ENCODE measurements around the gene MYLIP.

Gene MYLIP

GRCh38 chr6:16128759-16129622 is at the start of gene MYLIP:
TSS of gene MYLIP (plus strand) at chr6:16129086. CDS start at chr6:16129323, 237 bp downstream.
- intact Hi-C loops (cut with DNase I) = loop anchor here (1.0 kb wide), 2 partner anchors 54 to 438 kb away; no protein-coding TSS in a partner anchor
- peak; percentile 98 to 100 (median 98) for DNase-seq

- intact Hi-C loops (cut with DNase I) = no loop called here
Measured at GRCh38 chr6:16079354-16079753, 49.5 kb upstream of the MYLIP start.

GRCh38 chr6:16080204-16080603 is 48.7 kb upstream of the MYLIP start:
- intact Hi-C loops (cut with DNase I) = no loop called here
- DNase-seq = no peak

More at GRCh38 chr6:16079354-16079753, 49.5 kb upstream of the MYLIP start:
- DNase-seq = no peak

GRCh38 chr6:16081326-16081725 is 47.6 kb upstream of the MYLIP start:
- no peak for DNase-seq
- intact Hi-C loops (cut with DNase I) = no loop called here

DNA sequence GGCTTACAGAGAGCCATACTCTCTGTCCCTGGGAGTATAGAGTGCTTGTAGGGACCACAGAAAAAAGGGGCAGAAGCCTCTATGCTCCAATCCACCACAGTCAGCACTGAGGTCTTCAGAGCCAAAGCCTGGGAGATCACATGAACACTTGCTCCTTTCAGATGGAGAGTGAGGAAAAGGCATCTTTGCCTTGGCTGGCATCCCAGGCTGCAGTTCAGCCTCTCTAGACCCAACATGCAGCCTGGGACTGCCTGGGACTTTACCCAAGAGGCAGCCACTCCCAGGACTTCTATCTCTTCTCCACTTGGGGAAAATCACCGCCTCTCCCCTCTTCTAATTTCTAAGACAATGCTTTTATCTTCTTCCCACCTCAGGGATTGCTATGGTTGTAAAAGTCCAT is 46.5 kb upstream of the MYLIP start:
- intact Hi-C loops (cut with DNase I) = no loop called here
- no peak for DNase-seq

- intact Hi-C loops (cut with DNase I) = no loop called here
- no peak for DNase-seq
Measured at GRCh38 chr6:16086965-16087364, 41.9 kb upstream of the MYLIP start.

GRCh38 chr6:16087386-16087785 is 41.5 kb upstream of the MYLIP start:
- DNase-seq = no peak
- intact Hi-C loops (cut with DNase I) = no loop called here

- intact Hi-C loops (cut with DNase I) = no loop called here
Measured at GRCh38 chr6:16088409-16088808, 40.5 kb upstream of the MYLIP start.

DNA sequence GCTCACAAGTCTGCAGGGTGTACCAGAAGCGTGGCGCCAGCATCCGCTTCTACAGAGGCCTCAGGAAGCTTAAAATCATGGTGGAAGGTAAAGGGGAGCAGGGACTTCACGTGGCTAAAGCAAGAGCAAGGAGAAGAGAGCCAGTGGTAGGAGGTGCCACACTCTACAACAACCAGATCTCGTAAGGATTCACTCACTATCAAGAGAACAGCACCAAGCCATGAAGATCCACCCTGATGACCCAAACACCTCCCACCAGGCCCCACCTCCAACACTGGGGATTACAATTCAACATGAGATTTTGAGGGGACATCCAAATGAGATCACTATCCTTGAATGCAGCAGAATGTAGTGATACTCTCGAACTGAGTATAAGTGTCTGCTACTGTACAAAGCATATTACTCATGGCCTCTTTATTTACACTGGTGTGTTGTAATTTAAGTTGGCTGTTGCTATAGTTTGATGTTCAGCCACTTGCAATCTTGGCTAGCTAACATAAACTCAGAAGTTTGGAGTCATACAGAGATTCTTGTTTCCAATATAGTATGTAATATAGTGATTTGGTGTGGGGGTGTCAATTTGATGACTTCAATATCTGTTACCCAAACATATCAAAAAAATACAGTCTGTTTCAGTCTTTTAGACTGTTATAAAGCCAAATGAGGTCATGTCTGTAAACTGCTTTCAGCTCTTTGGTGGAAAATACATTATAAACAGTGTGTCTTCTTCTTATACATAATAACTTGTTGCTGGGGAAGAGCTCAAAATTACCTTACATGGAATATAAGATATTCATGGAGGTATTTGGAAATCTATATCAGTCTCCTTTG is 39.4 kb upstream of the MYLIP start:
- intact Hi-C loops (cut with DNase I) = no loop called here
- no peak for DNase-seq

More at GRCh38 chr6:16088409-16088808, 40.5 kb upstream of the MYLIP start:
- no peak for DNase-seq

DNA sequence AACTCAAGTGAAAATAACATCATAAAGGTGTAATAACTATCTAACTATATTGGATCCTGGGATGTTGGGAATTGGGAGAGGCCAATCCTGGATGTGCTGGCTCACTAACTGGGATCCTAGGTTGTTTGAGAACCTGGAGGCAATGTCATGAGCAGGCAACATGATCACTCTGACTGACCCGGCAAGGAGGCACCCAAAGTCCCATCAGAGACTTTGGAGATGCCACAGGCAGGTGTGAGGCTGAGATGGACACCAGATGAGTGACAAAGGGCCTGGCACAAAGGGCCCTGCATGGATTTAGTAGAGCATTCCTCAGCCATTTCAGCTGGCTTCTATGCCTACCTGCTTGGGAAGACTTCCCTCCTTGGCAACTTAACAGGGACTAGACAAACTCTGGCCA is 38.4 kb upstream of the MYLIP start:
- intact Hi-C loops (cut with DNase I) = no loop called here
- no peak for DNase-seq

DNA sequence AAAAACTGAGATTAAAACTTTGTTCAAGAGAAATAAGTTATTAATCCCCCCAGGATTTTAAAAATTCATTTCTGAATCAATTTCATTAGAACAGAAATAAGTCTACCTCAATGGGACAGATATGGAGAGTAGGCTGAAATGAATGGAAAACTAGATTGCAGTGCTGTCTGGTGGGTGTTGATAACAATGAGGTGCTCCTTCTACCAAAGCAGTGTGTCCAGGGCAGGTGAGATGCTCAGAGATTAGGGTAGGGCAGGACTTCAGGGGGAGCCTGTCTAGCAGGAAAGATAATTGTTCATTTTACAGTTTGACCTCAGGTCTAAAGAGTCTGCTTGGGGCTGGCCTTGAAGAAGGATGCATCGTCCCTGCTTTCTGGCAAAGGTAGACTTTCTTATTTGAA is 38.0 kb upstream of the MYLIP start:
- no peak for DNase-seq
- intact Hi-C loops (cut with DNase I) = no loop called here

DNA sequence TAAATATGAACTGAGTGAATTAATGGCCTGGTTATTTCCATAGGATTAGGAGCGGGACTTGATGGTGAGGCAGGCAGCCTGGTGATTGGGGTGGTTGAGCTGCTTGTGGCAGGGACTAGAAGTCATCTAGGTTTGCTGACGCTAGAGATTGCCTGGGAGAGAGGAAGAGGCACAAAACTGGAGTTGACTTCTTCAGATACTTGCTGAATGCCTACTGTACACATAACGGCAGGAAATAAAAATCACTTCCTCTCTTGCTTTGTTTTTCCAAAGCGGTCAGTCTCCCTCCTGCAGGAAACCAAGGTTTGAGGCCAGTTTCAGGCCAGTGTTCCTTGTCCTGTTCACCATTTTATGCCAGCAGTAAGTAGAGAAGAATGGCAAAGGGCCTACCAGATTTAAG is 36.7 kb upstream of the MYLIP start:
- intact Hi-C loops (cut with DNase I) = no loop called here
- DNase-seq = no peak

DNA sequence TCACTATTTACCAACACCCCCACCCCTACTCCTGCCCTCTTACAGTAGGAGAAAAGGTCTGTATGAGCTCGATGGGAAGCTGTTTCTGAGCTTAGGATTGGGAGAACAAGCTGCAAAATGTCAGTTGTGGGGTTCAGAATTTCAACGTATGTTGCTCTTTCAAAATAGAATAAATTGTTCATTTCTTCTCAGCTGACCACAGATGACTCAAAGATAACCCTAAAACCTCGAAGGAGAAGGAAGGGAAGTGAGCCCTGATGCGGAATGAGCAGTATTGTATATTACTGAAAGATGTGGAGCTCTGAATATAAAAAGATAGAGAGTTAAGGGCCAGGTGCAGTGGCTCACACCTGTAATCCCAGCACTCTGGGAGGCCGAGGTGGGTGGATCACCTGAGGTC is 35.9 kb upstream of the MYLIP start:
- no peak for DNase-seq
- intact Hi-C loops (cut with DNase I) = no loop called here

GRCh38 chr6:16095180-16095579 is 33.7 kb upstream of the MYLIP start:
- intact Hi-C loops (cut with DNase I) = no loop called here
- DNase-seq = no peak

DNA sequence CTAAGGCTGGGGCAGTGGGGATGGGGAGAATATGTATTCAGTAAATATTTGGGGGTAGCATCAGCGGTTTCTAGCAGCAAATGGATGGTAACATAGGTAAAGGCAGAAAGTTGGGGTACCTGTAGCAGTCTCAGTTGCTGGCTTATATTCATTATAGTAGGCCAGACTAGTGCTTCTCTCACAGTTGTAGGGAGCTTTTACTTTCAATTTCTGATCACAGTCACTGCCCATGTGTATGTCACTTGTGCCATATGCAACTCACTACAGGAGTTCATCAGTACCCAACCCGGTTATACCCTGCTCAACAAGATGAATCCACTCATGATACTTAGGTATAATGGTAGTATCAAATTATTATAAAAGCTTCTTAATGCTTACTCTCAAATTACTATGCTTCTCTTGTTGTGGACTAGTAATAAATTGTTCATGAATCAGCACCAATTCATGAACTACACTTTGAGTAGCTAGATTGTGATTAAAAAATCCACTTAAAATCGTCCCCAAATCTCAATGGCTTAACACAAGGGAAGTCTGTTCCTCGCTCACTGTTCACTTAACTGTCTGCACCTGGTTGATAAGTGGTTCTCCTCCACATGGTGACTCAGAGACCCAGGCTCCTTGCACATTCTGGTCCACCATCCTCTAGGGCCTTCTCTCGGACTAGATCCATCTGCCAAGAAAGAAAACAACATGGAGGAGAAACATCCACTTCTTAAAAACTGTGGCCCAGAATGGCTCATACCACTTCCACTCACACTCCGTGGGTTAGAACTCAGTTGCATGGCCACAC is 31.3 kb upstream of the MYLIP start:
- no peak for DNase-seq
- intact Hi-C loops (cut with DNase I) = no loop called here

GRCh38 chr6:16098211-16098610 is 30.7 kb upstream of the MYLIP start:
- intact Hi-C loops (cut with DNase I) = no loop called here
- no peak for DNase-seq

- DNase-seq = no peak
- intact Hi-C loops (cut with DNase I) = no loop called here
Measured at GRCh38 chr6:16102208-16102607, 26.7 kb upstream of the MYLIP start.

DNA sequence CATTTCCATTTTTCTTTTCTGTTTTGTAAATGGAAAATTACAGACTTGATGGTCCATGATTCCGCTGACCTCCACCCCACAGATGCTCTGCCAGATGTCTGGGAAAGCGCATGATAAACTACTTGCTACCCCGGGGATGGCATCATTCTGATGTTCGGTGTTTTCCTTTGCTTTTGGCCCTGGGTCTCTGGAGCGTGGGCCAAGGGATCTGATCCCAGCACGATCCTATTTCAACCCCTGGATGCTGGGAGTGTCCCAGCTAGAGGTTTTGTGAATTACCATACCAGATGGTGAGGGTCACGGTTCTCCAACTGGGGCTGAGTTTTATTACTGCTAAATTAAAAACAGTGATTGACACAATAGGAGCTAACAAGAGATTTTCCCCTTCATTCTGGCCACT is 25.2 kb upstream of the MYLIP start:
- intact Hi-C loops (cut with DNase I) = no loop called here
- DNase-seq = no peak

DNA sequence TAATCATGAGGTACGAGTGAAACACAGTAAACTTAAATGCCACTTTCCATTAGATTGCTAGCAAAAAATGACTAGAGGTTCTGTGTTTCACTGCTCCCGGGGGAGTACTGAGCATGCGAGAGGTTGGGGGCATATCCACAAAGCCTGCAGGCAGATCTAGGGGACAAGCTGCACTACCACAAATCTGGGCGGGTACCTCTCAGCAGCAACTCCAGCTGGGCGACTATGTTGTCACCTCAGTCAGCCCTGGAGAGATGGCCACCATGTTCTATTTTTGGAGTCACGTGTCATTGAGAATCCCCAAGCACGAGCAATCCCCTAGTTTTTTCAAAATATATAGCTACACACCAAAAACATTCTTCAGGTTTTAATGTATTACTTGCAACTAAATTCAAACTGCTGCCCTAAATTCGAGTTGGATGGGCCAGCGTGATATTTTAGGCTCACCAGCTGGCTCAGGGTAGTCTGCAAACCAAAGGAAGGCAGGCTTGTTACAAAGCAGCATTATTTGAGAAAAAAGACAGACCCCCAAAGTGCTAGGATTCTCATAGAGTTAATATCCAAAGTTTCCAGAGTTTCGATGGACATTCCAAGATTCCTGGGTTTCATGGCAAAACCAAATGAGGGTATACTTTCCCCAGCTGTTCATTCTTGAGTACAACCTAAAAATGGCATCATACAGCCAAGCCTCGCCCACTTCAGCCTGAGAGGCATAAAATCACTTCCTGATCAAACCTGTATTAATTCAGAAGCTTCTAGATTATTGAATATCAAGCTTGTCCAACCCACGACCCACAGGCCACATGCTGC is 24.1 kb upstream of the MYLIP start:
- peak in 5 of 10 donors; percentile 18 to 76 (median 18) for DNase-seq
- intact Hi-C loops (cut with DNase I) = no loop called here

DNA sequence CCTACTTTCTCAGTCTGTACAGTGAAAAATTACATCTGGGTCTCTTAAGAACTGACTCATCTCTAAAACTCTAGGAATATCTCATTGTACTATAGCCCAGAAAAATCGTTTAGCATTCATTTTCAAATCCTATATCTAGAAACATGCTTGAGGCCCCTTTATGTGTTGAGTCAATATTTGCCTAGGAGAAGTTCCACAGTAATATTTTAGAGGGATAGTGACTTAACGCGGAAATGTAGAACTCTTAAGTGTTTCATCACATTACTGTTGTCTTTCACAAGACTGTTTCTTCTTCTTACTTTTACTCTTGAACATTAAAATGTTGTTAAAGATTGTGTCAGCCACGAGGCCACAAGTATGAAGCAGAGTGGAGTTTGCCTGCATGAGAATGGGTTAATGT is 23.0 kb upstream of the MYLIP start:
- DNase-seq = no peak
- intact Hi-C loops (cut with DNase I) = no loop called here

Data from posterior cingulate gyrus (tissue), 11 donors.